Measurements from ENCODE around the gene LAMB4. TPM values are rescaled to one million over a fixed set of nuclear protein-coding genes. Genes with fewer than 3 reads are reported as not detected.

Gene LAMB4
- total RNA-seq, 6 experiments from 2014 or later: not detected

- 85% methylated on average over 6 of the region's 6 CpGs for WGBS (ENCODE audit: insufficient coverage, low coverage, low lambda C conversion rate, missing lambda C conversion rate)
- TF ChIP-seq POLR2A (IDR thresholded peaks at IDR 0.05): no peak
- no peak for TF ChIP-seq CTCF (IDR thresholded peaks at IDR 0.05)
- H3K4me1 ChIP-seq: no peaks in the 10 kb centered on the region
- no peaks in the 10 kb centered on the region for H3K36me3 ChIP-seq
- no peak overlapping the region for H3K27ac ChIP-seq
- intact Hi-C loops (cut with DNase I): no loop called here
- no peak for DNase-seq
- H3K4me3 ChIP-seq: no peak overlapping the region
- H3K9me3 ChIP-seq: no peaks in the 10 kb centered on the region
- H3K27me3 ChIP-seq: no peaks in the 10 kb centered on the region
- no peak for ATAC-seq
Observed at GRCh38 chr7:108046952-108047506, 83.1 kb downstream of the LAMB4 start.

- Histone ChIP-seq H3K27ac (no peak overlapping the region), H3K27me3 (no peaks in the 10 kb centered on the region), H3K9me3 (no peaks in the 10 kb centered on the region), H3K4me1 (no peaks in the 10 kb centered on the region), H3K36me3 (no peaks in the 10 kb centered on the region), H3K4me3 (no peak overlapping the region)
- TF ChIP-seq POLR2A (IDR thresholded peaks at IDR 0.05) (no peak), CTCF (IDR thresholded peaks at IDR 0.05) (no peak)
- intact Hi-C loops (cut with DNase I): no loop called here
- WGBS (ENCODE audit: insufficient coverage, low coverage, low lambda C conversion rate, missing lambda C conversion rate): 12% methylated on average over 1 of the region's 1 CpG
- ATAC-seq (no peak), DNase-seq (no peak)
Observed at GRCh38 chr7:108045669-108046068, 84.5 kb downstream of the LAMB4 start.

- H3K36me3 ChIP-seq: no peaks in the 10 kb centered on the region
- no peak for ATAC-seq
- TF ChIP-seq CTCF (IDR thresholded peaks at IDR 0.05) (no peak), POLR2A (IDR thresholded peaks at IDR 0.05) (no peak)
- DNase-seq: no peak
- H3K27ac ChIP-seq: no peak overlapping the region
- intact Hi-C loops (cut with DNase I): no loop called here
- no peaks in the 10 kb centered on the region for H3K4me1 ChIP-seq
- 29% methylated on average over 1 of the region's 1 CpG for WGBS (ENCODE audit: insufficient coverage, low coverage, low lambda C conversion rate, missing lambda C conversion rate)
- no peaks in the 10 kb centered on the region for H3K27me3 ChIP-seq
- no peaks in the 10 kb centered on the region for H3K9me3 ChIP-seq
- no peak overlapping the region for H3K4me3 ChIP-seq
Observed at GRCh38 chr7:108045154-108045553, 85.0 kb downstream of the LAMB4 start.

- TF ChIP-seq CTCF (IDR thresholded peaks at IDR 0.05) (no peak), POLR2A (IDR thresholded peaks at IDR 0.05) (no peak)
- 80% methylated on average over 2 of the region's 2 CpGs for WGBS (ENCODE audit: insufficient coverage, low coverage, low lambda C conversion rate, missing lambda C conversion rate)
- no peak for ATAC-seq
- Histone ChIP-seq H3K36me3 (no peaks in the 10 kb centered on the region), H3K27ac (no peak overlapping the region), H3K27me3 (no peaks in the 10 kb centered on the region), H3K9me3 (no peaks in the 10 kb centered on the region), H3K4me3 (no peak overlapping the region), H3K4me1 (no peaks in the 10 kb centered on the region)
- intact Hi-C loops (cut with DNase I): no loop called here
- no peak for DNase-seq
Observed at GRCh38 chr7:108044345-108044744, 85.8 kb downstream of the LAMB4 start.

GRCh38 chr7:108038986-108039385 is 91.2 kb downstream of the LAMB4 start:
- no peaks in the 10 kb centered on the region for H3K9me3 ChIP-seq
- intact Hi-C loops (cut with DNase I): no loop called here
- TF ChIP-seq CTCF (IDR thresholded peaks at IDR 0.05) (no peak), POLR2A (IDR thresholded peaks at IDR 0.05) (no peak)
- ATAC-seq (no peak), DNase-seq (no peak)
- H3K4me3 ChIP-seq: no peak overlapping the region
- H3K27me3 ChIP-seq: no peaks in the 10 kb centered on the region
- no peaks in the 10 kb centered on the region for H3K36me3 ChIP-seq
- H3K4me1 ChIP-seq: no peaks in the 10 kb centered on the region
- no peak overlapping the region for H3K27ac ChIP-seq
